Stimulated activated CD4-positive, alpha-beta T cell treated with anti-CD3 and anti-CD28 coated beads, Interleukin-1b, Interleukin-23, amount 100 ng/mL, for 1 hour (primary cell): ENCODE measurements around the gene ITGB8.

Experiments
- DNase-seq, 2 donors: peaks; one replicate each; pipeline ENCODE4 v3.0.0-alpha.2; 2020; ENCODE audit warnings: low read depth in 2 of 2

Gene ITGB8

DNA sequence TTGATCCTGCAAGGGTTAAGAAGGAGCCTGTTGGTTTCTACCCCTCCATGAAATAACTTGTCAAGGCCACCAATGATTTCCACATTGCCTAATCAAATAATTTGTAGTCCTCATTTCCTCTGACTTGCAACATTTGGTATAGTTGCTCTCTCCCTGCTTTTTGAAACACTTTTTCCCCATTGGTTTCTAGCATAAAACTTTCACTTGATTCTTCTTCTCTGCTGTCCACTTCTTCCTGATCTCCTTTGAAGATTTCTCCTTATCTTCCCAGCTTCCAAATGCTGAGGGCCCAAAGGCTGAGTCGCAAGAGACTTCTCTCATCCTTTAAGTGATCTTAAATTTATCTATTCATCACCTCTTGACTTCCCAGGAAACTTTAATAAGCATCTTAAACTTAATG is 134.2 kb downstream of the ITGB8 start:
- DNase-seq: no peak
